22Rv1 (cell line): Measurements from ENCODE around the gene DPM3.

Experiments used
- CTCF ChIP-seq: fragments of 450-650 bp; IDR thresholded peaks from 2 replicates; pipeline ENCODE4 v1.5.1; 2017; ENCODE audit warnings: mild to moderate bottlenecking
- ZFX ChIP-seq: fragments of 450-650 bp; IDR thresholded peaks from 2 replicates; pipeline ENCODE4 v1.6.1; 2017; ENCODE audit warnings: antibody characterized with exemption, borderline replicate concordance

- TF ChIP-seq CTCF, result no peak
- no peak for TF ChIP-seq ZFX
Observed at GRCh38 chr1:155131856-155132255, 8.5 kb downstream of the DPM3 start.
